ES-I3 (cell line): ENCODE data around the gene SRGAP2C.
"Not testable (repeated sequence)": the region's sequence is repeated elsewhere in the genome, so short reads cannot be mapped to it uniquely, and the experiment has no call there.

Experiments
- H3K36me3 ChIP-seq: 2 replicates; pipeline ENCODE4 v1.6.1; 2013; ENCODE audit warnings: mild to moderate bottlenecking, low read length, control low read depth, moderate library complexity; ENCODE audit not compliant: insufficient read depth
- H3K4me1 ChIP-seq: 2 replicates; pipeline ENCODE4 v1.6.1; 2013; ENCODE audit warnings: mild to moderate bottlenecking, control low read depth, low read length; ENCODE audit not compliant: insufficient read depth
- H3K9ac ChIP-seq: 2 replicates; pipeline ENCODE4 v1.6.1; 2013; ENCODE audit warnings: low read depth, mild to moderate bottlenecking, low read length, moderate library complexity
- H3K9me3 ChIP-seq: 2 replicates; pipeline ENCODE4 v1.6.1; 2013; ENCODE audit warnings: mild to moderate bottlenecking, low read length, moderate library complexity; ENCODE audit not compliant: control insufficient read depth, insufficient read depth

The SRGAP2C gene

GRCh38 chr1:121271143-121271715 lies 86.5 kb downstream of the SRGAP2C start:
- H3K36me3 ChIP-seq, H3K9ac ChIP-seq, H3K9me3 ChIP-seq, H3K4me1 ChIP-seq: not testable (repeated sequence)

- not testable (repeated sequence) for H3K4me1 ChIP-seq, H3K9ac ChIP-seq, H3K9me3 ChIP-seq, H3K36me3 ChIP-seq
These were observed 90.7 kb downstream of the SRGAP2C start for GRCh38 chr1:121275435-121275834.

- not testable (repeated sequence) for H3K9me3 ChIP-seq, H3K36me3 ChIP-seq, H3K4me1 ChIP-seq, H3K9ac ChIP-seq
These were observed 93.4 kb downstream of the SRGAP2C start for GRCh38 chr1:121278202-121278601.

GRCh38 chr1:121278777-121279547 lies 94.2 kb downstream of the SRGAP2C start:
- not testable (repeated sequence) for H3K36me3 ChIP-seq, H3K4me1 ChIP-seq, H3K9ac ChIP-seq, H3K9me3 ChIP-seq

- H3K36me3 ChIP-seq, H3K9me3 ChIP-seq, H3K4me1 ChIP-seq, H3K9ac ChIP-seq: not testable (repeated sequence)
These were observed 94.7 kb downstream of the SRGAP2C start for GRCh38 chr1:121279548-121279898.

- H3K9me3 ChIP-seq, H3K9ac ChIP-seq, H3K36me3 ChIP-seq, H3K4me1 ChIP-seq: not testable (repeated sequence)
These were observed 96.0 kb downstream of the SRGAP2C start for GRCh38 chr1:121280699-121281317.

GRCh38 chr1:121281480-121281879 lies 96.7 kb downstream of the SRGAP2C start:
- H3K4me1 ChIP-seq, H3K9ac ChIP-seq, H3K9me3 ChIP-seq, H3K36me3 ChIP-seq: not testable (repeated sequence)

- not testable (repeated sequence) for H3K4me1 ChIP-seq, H3K36me3 ChIP-seq, H3K9me3 ChIP-seq, H3K9ac ChIP-seq
These were observed 98.9 kb downstream of the SRGAP2C start for GRCh38 chr1:121283587-121284180.

GRCh38 chr1:121292590-121292989 lies 107.8 kb downstream of the SRGAP2C start:
- H3K36me3 ChIP-seq, H3K9ac ChIP-seq, H3K4me1 ChIP-seq, H3K9me3 ChIP-seq: not testable (repeated sequence)

GRCh38 chr1:121293263-121294204 lies 108.8 kb downstream of the SRGAP2C start:
- H3K4me1 ChIP-seq, H3K36me3 ChIP-seq, H3K9me3 ChIP-seq, H3K9ac ChIP-seq: not testable (repeated sequence)

GRCh38 chr1:121294205-121294570 lies 109.4 kb downstream of the SRGAP2C start:
- H3K36me3 ChIP-seq, H3K9ac ChIP-seq, H3K9me3 ChIP-seq, H3K4me1 ChIP-seq: not testable (repeated sequence)

GRCh38 chr1:121296563-121296962 lies 111.8 kb downstream of the SRGAP2C start:
- not testable (repeated sequence) for H3K4me1 ChIP-seq, H3K9me3 ChIP-seq, H3K9ac ChIP-seq, H3K36me3 ChIP-seq

GRCh38 chr1:121298529-121298928 lies 113.8 kb downstream of the SRGAP2C start:
- H3K4me1 ChIP-seq, H3K9ac ChIP-seq, H3K9me3 ChIP-seq, H3K36me3 ChIP-seq: not testable (repeated sequence)

GRCh38 chr1:121299514-121300149 lies 114.9 kb downstream of the SRGAP2C start:
- H3K4me1 ChIP-seq, H3K9ac ChIP-seq, H3K9me3 ChIP-seq, H3K36me3 ChIP-seq: not testable (repeated sequence)
